GM18526 (cell line): ENCODE data around the gene PRKAA1.
A peak's percentile ranks its signal among the peaks of the same experiment; 100 is the strongest.

Source experiments
- POLR2A ChIP-seq: IDR thresholded peaks from 3 replicates; pipeline ENCODE4 v1.6.1; 2011; ENCODE audit not compliant: insufficient read length; ENCODE audit errors: extremely low read depth

Gene PRKAA1

DNA sequence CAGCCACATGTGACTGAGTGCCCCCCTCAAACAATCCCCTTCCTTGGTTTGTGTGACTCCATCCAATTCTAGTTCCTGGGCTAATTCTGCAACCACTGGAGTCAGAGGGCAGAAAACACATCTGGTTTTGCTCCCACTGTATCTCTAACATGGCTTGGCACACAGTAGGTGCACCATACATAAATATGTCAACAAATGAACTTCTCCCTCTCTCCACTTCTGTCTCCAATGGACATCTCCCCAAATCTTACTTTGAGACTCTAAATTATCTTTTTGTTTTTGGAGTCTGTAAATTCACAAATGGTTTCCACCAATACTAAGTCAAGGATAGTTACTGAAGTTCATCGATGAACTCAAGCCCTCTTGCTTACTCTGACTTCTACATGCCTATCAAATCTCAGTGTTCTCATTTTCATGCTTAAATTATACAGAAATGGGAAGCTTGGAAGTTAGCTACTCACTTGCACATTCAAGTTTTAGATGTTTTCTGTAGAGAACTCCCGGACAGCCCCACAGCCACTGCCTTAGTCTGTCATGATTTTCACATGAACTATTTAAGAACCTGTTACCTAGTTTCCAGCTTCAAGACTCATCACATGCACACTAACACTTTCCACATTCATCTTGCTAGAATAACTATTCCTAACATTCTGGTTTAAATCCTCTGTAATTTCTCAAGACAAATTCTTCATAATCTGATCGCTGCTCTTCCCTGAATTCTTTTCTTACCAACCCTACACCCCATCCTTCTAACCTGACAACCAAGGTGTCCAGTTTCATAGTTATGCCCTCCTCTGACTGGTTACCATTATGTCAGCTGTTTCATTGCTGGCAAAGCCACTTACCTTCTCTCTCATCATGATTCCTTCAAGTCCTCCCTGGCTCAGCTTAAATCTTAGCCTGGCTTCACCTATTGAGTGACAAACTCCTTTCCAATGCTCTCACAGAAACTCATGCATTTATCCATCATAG is 30.8 kb upstream of the PRKAA1 start:
- no peak for TF ChIP-seq POLR2A

DNA sequence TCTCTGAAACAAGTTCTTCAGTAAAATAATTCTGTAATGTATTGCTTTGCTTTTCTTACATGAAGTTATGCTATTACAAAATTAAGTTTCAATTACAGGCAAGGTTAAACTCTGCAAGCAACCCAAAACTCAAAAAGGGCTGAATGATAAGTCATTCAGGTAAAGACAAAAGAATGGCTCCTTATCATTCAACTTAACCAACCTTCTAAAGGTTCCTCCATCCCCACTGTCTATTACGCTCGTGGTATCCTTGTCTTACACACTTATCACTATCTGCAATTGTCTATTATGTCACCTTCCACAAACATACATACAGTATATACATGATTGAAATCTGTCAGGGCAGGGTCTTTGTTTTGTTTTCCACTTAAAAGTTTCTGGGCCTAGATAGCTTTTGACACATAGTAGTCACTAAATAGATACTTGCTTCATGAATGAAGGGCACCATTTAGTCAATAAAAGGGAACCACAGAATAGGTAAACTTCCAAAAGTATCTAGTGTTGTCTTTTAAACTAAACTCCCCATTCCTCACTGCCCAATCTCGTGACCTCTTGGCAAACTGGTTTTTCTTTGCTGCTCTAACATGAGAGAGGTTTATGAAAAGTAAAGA is 30.0 kb upstream of the PRKAA1 start:
- no peak for TF ChIP-seq POLR2A

DNA sequence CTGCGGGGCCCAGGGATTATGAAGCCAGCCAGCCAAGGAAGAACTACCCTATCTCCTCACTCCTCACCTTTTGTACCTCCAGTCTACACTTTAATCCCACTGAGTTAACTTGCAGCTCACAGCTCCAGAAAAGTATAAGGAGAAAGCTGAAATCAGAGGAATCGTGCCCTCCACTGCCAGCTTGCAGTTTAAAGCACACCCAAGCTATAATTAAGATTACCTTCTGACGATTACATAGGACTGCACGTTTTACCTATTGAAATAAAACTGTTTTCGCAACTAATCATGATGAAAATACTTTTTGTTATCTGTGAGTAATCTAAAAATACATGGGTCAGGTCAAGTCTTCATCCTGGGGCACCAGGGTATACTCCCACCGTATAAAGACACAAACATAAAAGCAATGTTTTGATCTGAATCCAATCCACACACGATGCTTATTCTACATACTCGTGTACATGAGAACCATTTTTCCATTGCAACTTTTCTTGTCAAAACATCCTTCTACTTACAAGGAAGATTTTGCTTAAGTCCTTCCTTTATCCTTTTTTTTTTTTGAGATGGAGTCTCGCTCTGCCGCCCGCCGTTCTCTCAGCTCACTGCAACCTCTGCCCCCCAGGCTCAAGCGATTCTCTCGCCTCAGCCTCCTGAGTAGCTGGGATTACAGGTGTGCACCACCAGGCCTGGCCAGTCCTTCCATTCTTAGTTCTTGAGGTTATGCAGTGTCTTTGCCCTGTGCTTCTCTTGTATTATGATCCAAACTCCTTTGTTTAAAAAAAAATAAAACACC is 29.2 kb upstream of the PRKAA1 start:
- no peak for TF ChIP-seq POLR2A

DNA sequence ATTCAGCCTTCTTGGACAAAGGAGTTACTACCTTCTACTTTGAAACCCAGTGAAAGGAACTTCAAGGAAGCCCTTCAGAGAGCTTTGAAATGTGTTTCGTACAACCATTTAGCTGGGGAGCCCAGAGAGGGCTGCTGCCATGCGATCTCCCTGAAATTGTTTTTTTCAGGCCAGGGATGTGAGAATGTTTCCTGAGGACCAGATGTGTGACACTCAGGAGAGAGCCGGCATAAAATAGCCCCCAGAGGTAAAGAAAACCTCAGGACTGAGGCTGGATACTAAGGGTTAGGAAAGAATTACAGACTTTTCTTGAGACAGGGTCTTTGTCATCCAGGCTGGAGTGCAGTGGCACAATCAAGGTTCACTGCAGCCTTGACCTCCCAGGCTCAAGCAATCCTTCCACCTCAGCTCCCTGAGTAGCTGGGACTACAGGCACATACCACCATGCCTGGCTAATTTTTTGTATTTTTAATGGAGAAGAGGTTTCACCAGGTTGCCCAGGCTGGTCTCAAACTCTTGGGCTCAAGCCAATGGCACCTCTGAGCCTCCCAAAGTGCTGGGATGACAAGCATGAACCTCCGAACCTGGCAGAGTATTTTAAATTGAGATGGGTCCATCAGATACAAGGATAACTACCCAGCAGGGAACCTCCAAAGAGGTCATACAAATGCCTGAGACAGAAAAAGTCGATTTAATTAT is 28.5 kb upstream of the PRKAA1 start:
- TF ChIP-seq POLR2A = no peak

DNA sequence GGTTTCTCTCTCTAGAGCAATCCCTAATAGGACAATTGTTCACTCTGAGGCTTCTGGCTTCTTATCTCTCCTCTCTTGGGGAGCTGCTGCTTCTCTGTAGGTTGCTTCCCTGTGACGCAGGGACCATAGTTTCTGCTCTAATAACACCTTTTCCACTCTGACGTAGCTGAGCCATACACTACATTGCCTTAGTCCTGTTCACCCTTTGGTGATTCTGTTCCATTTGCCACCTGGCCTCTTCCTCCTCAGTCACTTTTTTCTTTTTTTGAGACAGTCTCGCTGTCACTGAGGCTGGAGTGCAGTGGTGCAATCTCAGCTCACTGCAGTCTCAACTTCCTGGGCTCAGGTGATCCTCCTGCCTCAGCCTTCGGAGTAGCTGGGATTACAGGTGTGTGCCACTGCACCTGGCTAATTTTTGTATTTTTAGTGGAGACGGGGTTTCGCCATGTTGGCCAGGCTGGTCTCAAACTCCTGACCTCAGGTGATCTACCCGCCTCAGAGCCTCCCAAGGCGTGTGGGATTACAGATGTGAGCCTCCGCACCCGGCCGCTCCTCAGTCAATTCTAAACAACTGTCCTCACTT is 27.4 kb upstream of the PRKAA1 start:
- peak; percentile 35 for TF ChIP-seq POLR2A

DNA sequence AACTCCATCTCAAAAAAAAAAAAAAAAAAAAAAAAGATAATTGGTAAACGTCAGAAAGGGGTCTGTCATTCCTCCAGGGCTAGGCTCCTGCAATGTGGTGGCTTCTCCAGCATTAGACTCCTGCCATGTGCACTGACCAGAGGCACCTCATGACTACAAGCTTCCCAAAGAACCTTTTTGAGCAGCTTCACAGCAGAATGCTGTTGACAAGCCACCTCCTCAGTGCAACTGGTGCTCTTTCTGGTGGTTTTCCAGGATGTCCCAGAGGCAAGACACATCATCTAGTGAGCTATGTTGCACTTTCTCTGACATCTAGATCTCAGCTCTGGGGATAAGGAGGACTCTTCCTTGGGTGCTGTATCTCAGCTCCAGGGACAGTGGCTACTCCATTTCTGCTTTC is 25.3 kb upstream of the PRKAA1 start:
- no peak for TF ChIP-seq POLR2A

DNA sequence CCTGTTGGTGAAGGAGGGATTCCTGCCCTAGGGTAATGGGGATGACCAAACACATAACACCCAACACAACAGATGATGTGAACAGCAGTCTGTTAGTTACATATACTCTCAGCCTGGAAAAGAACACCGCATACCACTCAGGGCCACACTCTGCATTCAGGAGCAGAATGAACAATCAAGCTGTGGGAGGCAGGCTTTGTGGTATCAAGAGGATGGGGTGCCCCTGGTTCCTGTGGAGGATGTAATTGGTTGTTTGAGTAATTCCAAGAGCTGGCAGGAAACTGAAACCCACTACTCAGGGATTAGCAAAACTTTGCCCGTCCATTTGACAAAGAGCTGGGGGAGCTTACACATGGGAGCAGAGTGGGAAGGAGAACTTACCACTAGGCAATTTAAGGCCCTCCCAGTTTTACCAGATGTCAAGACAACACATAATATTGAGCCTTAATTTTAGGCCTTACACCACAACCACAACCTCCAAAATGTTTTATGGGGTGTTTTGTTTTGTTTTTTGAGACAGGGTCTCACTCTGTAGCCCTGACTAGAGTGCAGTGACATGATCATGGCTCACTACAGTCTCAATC is 15.6 kb upstream of the PRKAA1 start:
- TF ChIP-seq POLR2A = no peak

DNA sequence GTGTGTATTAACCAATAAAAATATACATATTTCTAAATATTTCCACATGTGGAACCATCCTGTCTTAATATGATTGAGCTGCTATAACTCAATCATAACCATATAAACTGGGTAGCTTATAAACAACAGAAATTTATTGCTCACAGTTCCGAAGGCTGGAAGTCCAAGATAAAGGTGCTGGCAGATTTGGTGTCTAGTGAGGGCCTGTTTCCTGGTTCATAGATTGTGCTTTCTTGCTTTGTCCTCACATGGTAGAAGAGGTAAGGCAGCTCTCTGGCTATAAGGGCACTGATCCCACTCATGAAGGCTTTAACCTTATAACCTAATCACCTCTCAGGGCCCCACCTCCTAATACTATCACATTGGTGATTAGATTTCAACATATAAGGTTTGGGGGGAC is 14.0 kb upstream of the PRKAA1 start:
- no peak for TF ChIP-seq POLR2A

DNA sequence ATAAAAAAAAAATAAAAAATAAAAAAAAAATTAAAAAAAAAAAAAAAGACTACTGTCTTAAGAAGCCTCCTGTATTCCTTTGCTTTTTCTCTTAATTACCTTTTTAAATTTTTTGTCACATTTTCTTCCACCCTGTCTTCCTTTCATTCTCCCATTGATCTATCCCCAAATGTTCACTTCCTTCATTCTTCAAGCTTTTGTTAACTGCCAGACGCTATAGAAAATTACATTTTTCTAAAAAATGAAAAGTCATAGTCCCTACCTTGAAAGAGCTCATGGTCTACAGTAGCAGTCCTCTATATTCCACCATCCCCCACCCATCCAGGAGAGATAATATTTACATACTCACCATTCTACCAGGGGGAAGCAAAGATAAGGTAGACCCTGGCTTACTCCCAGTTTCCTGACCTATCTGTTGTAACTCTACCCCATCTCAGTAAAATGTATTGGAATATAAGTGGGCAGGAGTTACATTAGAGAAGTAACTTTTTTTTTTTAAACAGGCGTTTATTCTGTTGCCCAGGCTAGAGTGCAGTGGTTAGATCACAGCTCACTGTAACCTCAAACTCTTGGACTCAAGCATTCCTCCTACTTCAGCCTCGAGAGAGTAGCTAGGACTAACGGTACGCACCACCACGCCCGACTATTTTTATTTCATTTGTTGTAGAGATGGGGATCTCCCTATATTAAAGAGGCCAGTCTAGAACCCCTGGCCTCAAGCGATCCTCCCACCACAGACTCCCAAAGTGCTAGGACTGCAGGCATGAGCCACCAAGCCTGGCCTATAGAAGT is 3.8 kb upstream of the PRKAA1 start:
- no peak for TF ChIP-seq POLR2A

DNA sequence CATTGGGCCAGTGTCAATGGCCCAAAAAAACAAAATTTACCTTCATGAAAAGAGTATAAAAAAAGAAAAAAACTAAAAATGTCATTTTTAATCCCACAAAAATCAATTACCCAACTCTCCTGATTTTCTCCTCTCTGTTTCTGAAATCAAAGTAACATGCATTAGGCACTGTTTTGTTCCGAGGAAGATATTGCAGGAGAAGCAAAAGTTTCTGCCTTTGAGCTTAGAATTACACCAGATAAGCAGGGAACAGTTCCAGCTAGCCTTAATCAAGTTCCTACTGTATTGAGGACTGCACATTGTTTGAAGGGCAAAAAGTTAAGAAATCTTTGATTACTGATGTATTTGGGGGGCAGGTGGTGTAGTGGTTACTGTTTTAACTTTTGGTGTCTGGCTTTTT is 1.1 kb upstream of the PRKAA1 start:
- no peak for TF ChIP-seq POLR2A

DNA sequence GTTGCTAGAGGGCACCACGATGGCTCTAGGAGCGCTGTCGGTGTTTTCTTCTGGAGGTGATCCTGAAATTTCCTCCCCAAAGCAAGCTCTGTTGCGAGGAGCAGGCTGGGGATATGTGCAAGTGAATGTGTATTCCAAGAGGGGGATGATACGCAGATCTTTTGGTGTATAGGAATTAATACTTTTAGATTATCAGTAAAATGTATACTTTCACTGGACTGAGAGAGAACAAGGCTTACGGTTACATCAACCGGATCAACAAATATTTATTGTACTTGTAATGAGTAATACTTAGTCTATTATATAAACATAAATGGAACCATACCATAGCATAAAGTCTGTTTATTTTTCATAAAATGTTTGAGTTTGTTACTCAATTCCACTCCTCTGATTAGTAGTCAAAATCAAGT is 632 bp upstream of the PRKAA1 start:
- TF ChIP-seq POLR2A = no peak

DNA sequence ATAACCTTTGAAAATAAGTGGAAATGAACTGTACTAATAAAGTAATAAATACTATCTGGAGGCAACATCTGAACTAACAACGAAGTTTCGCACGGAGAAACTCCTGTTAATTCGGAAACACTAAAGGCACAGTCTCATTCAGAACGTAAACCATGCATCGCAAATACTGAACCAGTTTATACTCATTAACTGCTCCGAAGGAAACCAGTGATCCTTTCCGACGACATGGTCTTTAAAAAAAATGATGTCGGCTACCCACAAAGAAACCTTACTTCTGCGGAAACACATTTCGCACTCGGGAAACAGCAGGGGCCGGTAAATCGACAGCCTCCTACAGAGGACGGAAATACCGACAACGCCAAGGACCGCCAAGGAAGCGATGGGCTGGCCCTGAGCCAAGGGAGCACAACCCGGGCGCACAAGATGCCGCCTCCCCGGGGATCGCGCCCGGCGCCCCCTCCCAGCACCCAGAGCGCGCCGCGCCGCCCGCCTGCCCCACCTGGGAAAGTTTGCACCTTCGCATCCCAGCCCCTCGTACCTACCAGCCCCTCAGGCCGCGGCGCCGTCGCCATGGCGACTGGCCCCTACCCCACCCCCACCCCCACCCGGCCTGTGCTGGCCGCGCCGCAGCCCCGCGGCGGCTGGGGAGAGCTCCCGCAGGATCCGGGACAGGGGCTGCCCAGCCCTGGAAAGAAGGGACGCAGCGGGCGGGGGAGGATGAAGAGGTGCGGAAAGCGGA is 732 bp downstream of the PRKAA1 start:
- no peak for TF ChIP-seq POLR2A

DNA sequence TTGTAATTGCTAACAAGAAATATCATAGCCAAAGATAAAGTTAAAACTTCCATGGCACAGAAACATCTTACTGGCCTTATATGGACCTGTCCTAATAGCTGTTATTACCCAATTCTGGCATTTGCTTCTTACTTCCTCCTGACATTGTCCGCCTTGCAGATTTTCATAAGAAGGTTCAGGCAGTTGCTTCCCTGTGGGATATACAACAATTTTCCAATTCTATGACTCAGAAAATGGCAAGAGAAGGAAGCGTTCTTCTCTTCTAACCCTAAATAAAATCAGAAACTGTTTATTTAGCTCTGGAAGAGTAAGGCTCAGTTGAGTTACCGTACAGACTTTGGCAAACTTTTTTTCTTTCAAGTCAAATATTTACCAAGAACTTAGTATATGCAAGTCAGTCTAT is 1.7 kb downstream of the PRKAA1 start:
- no peak for TF ChIP-seq POLR2A
